Naive B cell (primary cell): ENCODE data around the gene CORT. TPM values are rescaled to one million over a fixed set of nuclear protein-coding genes. Genes with fewer than 3 reads are reported as not detected.
"Not testable (repeated sequence)": the region's sequence is repeated elsewhere in the genome, so short reads cannot be mapped to it uniquely, and the experiment has no call there.

Experiments
- ATAC-seq, 2 donors: fragments of 150-1000 bp; cut with Tn5 transposase; 2 replicates each; pipeline ENCODE4 v1.10.0; 2021; ENCODE audit warnings: low read depth in 2 of 2, mild to moderate bottlenecking in 2 of 2, moderate library complexity in 2 of 2
- DNase-seq: peaks from one replicate; pipeline ENCODE4 v3.0.0; 2022
- H3K27ac Mint-ChIP-seq, 6 donors: one replicate each; pipeline ENCODE4 v1.8.0; 2020 to 2022; ENCODE audit warnings: mild to moderate bottlenecking in 6 of 6, mixed read lengths in 6 of 6, moderate library complexity in 5 of 6, inconsistent platforms in 2 of 6
- H3K27me3 Mint-ChIP-seq, 3 donors: one replicate each; pipeline ENCODE4 v1.8.0; 2021 to 2022; ENCODE audit warnings: mixed read lengths in 3 of 3, mild to moderate bottlenecking in 1 of 3
- H3K36me3 Mint-ChIP-seq, 2 donors: one replicate each; pipeline ENCODE4 v1.8.0; 2020 to 2022; ENCODE audit warnings: mixed read lengths in 2 of 2, inconsistent platforms in 1 of 2, mild to moderate bottlenecking in 1 of 2
- H3K4me1 Mint-ChIP-seq, 3 donors: one replicate each; pipeline ENCODE4 v1.8.0; 2020 to 2022; ENCODE audit warnings: mixed read lengths in 3 of 3, inconsistent platforms in 1 of 3, mild to moderate bottlenecking in 1 of 3, moderate library complexity in 1 of 3
- H3K4me3 Mint-ChIP-seq, 8 donors: one replicate each; pipeline ENCODE4 v1.8.0; 2020 to 2022; ENCODE audit warnings: mild to moderate bottlenecking in 8 of 8, mixed read lengths in 8 of 8, moderate library complexity in 8 of 8, inconsistent platforms in 2 of 8
- H3K9me3 Mint-ChIP-seq, 7 donors: one replicate each; pipeline ENCODE4 v1.8.0; 2020 to 2022; ENCODE audit warnings: mixed read lengths in 7 of 7, mild to moderate bottlenecking in 5 of 7, inconsistent platforms in 2 of 7, moderate library complexity in 1 of 7
- polyA plus RNA-seq, 6 donors: library from polyadenylated mRNA; unstranded; fragments of 300-500 nt; fragmentation: Illumina TruSeq; gene quantifications; one replicate each; pipeline ENCODE4 v1.2.3, GENCODE V29; 2021; ENCODE audit warnings: low read depth in 6 of 6

The CORT gene, protein sequence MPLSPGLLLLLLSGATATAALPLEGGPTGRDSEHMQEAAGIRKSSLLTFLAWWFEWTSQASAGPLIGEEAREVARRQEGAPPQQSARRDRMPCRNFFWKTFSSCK
- polyA plus RNA-seq: not detected

DNA sequence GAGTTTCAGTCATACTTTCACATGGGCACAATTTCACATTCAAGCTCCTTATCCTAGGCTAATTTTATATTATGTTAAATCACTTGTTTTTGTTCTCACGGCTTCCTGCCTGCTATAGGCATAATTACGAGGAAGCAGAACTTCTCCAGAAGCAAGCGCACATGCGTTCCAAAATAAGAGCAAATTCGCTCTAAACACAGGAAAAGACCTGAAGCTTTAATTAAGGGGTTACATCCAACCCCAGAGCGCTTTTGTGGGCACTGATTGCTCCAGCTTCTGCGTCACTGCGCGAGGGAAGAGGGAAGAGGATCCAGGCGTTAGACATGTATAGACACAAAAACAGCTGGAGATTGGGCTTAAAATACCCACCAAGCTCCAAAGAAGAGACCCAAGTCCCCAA, at the start of gene CORT:
CORT (plus strand) TSS at position 281 of the 400 bp plus-strand sequence. CDS start 193 bp downstream, outside the sequence.
- DNase-seq (no peak), ATAC-seq (no peak)
- Mint-ChIP-seq H3K27me3 (peaks cover 0 to 12% (median 0%) of the 10 kb centered on the region in 3 donors), H3K36me3 (no peaks in the 10 kb centered on the region), H3K4me1 (no peaks in the 10 kb centered on the region), H3K9me3 (no peaks in the 10 kb centered on the region), H3K4me3 (no peak within 1 kb of the TSS), H3K27ac (no peak within 1 kb of the TSS)

GRCh38 chr1:10401281-10401680, 48.5 kb upstream of the CORT start:
- peak overlapping the region in 1 of 6 donors; percentile 34 for H3K27ac Mint-ChIP-seq

GRCh38 chr1:10402729-10403274, 47.0 kb upstream of the CORT start:
- H3K4me1 Mint-ChIP-seq: peaks cover 10 to 22% (median 15%) of the 10 kb centered on the region in 3 donors
- no peak for ATAC-seq
- no peak for DNase-seq
- no peak overlapping the region for H3K4me3 Mint-ChIP-seq
- peaks cover under 1 to 16% of the 10 kb centered on the region in 2 donors for H3K36me3 Mint-ChIP-seq
- H3K27ac Mint-ChIP-seq: no peak overlapping the region
- H3K27me3 Mint-ChIP-seq: no peaks in the 10 kb centered on the region
- no peaks in the 10 kb centered on the region for H3K9me3 Mint-ChIP-seq

More at GRCh38 chr1:10401281-10401680, 48.5 kb upstream of the CORT start:
- DNase-seq: no peak
- Mint-ChIP-seq H3K4me1 (peaks cover 10 to 22% (median 15%) of the 10 kb centered on the region in 3 donors), H3K27me3 (no peaks in the 10 kb centered on the region), H3K4me3 (peak overlapping the region in 1 of 8 donors; percentile 22), H3K9me3 (no peaks in the 10 kb centered on the region), H3K36me3 (peaks cover 0 to 8% of the 10 kb centered on the region in 2 donors)
- ATAC-seq: no peak

- Mint-ChIP-seq H3K4me3 (no peak overlapping the region), H3K36me3 (peaks cover 19 to 33% of the 10 kb centered on the region in 2 donors), H3K27ac (no peak overlapping the region), H3K4me1 (no peaks in the 10 kb centered on the region), H3K9me3 (no peaks in the 10 kb centered on the region), H3K27me3 (no peaks in the 10 kb centered on the region)
- no peak for DNase-seq
- no peak for ATAC-seq
These were observed 42.6 kb upstream of the CORT start for GRCh38 chr1:10407201-10407600.

- Mint-ChIP-seq H3K27ac (peak overlapping the region in 5 of 6 donors; percentile 66 to 91 (median 76)), H3K4me1 (peaks cover 0 to 6% (median 3%) of the 10 kb centered on the region in 3 donors), H3K27me3 (no peaks in the 10 kb centered on the region), H3K4me3 (peak overlapping the region in 1 of 8 donors; percentile 45), H3K36me3 (peaks cover 29 to 33% of the 10 kb centered on the region in 2 donors), H3K9me3 (no peaks in the 10 kb centered on the region)
- DNase-seq (no peak), ATAC-seq (peak in 1 of 2 donors; percentile 54)
These were observed 34.5 kb upstream of the CORT start for GRCh38 chr1:10415211-10415930.

- DNase-seq, H3K4me3 Mint-ChIP-seq, H3K4me1 Mint-ChIP-seq, H3K9me3 Mint-ChIP-seq, H3K27me3 Mint-ChIP-seq, H3K27ac Mint-ChIP-seq, ATAC-seq: not testable (repeated sequence)
- peaks cover 29 to 32% of the 10 kb centered on the region in 2 donors for H3K36me3 Mint-ChIP-seq
These were observed 33.9 kb upstream of the CORT start for GRCh38 chr1:10415967-10416366.

- not testable (repeated sequence) for H3K9me3 Mint-ChIP-seq, ATAC-seq, H3K4me1 Mint-ChIP-seq, H3K4me3 Mint-ChIP-seq, H3K27me3 Mint-ChIP-seq, H3K27ac Mint-ChIP-seq, DNase-seq
- peaks cover 10 to 11% of the 10 kb centered on the region in 2 donors for H3K36me3 Mint-ChIP-seq
These were observed 31.1 kb upstream of the CORT start for GRCh38 chr1:10418741-10419140.

DNA sequence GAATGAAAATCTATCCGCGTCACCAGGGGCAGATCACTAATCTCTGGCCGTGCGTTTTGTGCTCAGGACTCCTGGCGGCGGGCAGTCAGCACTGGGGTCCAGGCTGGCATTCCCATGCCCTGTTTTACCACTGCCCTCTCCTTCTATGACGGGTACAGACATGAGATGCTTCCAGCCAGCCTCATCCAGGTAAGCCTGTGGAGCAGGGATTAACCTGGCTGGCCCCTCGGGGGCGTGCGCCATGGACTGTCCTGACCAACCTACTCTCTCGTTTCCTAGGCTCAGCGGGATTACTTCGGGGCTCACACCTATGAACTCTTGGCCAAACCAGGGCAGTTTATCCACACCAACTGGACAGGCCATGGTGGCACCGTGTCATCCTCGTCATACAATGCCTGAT, 30.5 kb upstream of the CORT start:
- DNase-seq (no peak), ATAC-seq (no peak)
- Mint-ChIP-seq H3K36me3 (peaks cover 10 to 11% of the 10 kb centered on the region in 2 donors), H3K27me3 (no peaks in the 10 kb centered on the region), H3K27ac (peak overlapping the region in 1 of 6 donors; percentile 77), H3K4me1 (peaks cover 0 to 6% (median 3%) of the 10 kb centered on the region in 3 donors), H3K4me3 (no peak overlapping the region), H3K9me3 (no peaks in the 10 kb centered on the region)

- H3K36me3 Mint-ChIP-seq: peaks cover 10 to 11% of the 10 kb centered on the region in 2 donors
These were observed 28.2 kb upstream of the CORT start for GRCh38 chr1:10421637-10422036.

GRCh38 chr1:10424034-10424433, 25.8 kb upstream of the CORT start:
- Mint-ChIP-seq H3K9me3 (no peaks in the 10 kb centered on the region), H3K4me3 (no peak overlapping the region), H3K27ac (no peak overlapping the region), H3K4me1 (peaks cover 0 to 8% (median 0%) of the 10 kb centered on the region in 3 donors), H3K27me3 (no peaks in the 10 kb centered on the region), H3K36me3 (peaks cover 10 to 11% of the 10 kb centered on the region in 2 donors)
- ATAC-seq: no peak
- DNase-seq: no peak

More at GRCh38 chr1:10421637-10422036, 28.2 kb upstream of the CORT start:
- no peak for DNase-seq
- Mint-ChIP-seq H3K27ac (no peak overlapping the region), H3K27me3 (no peaks in the 10 kb centered on the region), H3K4me1 (no peaks in the 10 kb centered on the region), H3K4me3 (no peak overlapping the region), H3K9me3 (no peaks in the 10 kb centered on the region)
- no peak for ATAC-seq

DNA sequence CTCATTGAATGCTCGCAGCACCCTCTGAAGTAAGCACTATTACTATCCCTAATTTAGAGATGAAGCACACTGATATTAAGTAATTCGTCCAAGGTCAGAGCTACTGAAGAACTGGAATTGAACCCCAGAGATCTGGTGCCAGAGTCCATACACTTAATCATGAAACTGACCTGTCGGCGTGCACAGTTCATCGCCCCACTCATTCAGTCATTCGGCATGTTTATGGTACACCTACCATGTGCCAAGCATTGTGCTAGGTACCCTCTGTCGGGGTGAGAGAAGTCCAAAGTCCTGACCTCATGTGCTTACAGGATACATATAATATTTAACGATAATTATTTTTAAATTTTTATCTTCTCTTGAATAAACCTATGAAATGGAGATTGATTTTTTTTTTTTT, 25.2 kb upstream of the CORT start:
- ATAC-seq (no peak), DNase-seq (no peak)
- Mint-ChIP-seq H3K9me3 (no peaks in the 10 kb centered on the region), H3K27ac (no peak overlapping the region), H3K4me1 (peaks cover under 1 to 9% (median under 1%) of the 10 kb centered on the region in 3 donors), H3K4me3 (no peak overlapping the region), H3K27me3 (no peaks in the 10 kb centered on the region), H3K36me3 (peaks cover 3 to 6% of the 10 kb centered on the region in 2 donors)

GRCh38 chr1:10425826-10426534, 23.9 kb upstream of the CORT start:
- H3K36me3 Mint-ChIP-seq, H3K27me3 Mint-ChIP-seq, H3K4me3 Mint-ChIP-seq, ATAC-seq, DNase-seq, H3K9me3 Mint-ChIP-seq: not testable (repeated sequence)
- H3K4me1 Mint-ChIP-seq: peaks cover 9 to 17% (median 9%) of the 10 kb centered on the region in 3 donors
- H3K27ac Mint-ChIP-seq: peak overlapping the region in 1 of 6 donors; percentile 78

- H3K9me3 Mint-ChIP-seq, H3K4me3 Mint-ChIP-seq, H3K36me3 Mint-ChIP-seq, H3K27me3 Mint-ChIP-seq, H3K27ac Mint-ChIP-seq, ATAC-seq, DNase-seq: not testable (repeated sequence)
- peaks cover 9 to 22% (median 14%) of the 10 kb centered on the region in 3 donors for H3K4me1 Mint-ChIP-seq
These were observed 23.3 kb upstream of the CORT start for GRCh38 chr1:10426535-10426848.
